ENCODE measurements around the gene NRXN2. TPM values are rescaled to one million over a fixed set of nuclear protein-coding genes. Genes with fewer than 3 reads are reported as not detected.

Gene NRXN2
- polyA plus RNA-seq, 2 donors = 0.24 to 0.44 TPM

- Histone ChIP-seq H3K9me3 (ENCODE audit: control insufficient read depth in 2 of 2, insufficient read depth in 1 of 2, low read depth in 1 of 2, low read length in 1 of 2) (no peaks in the 10 kb centered on the region), H3K36me3 (ENCODE audit: control insufficient read depth in 2 of 2, insufficient read depth in 2 of 2, low read length in 1 of 2) (no peaks in the 10 kb centered on the region), H3K27me3 (ENCODE audit: control insufficient read depth in 1 of 2, insufficient read depth in 2 of 2, low read length in 2 of 2) (peaks cover 8 to 9% of the 10 kb centered on the region in 2 donors), H3K4me1 (ENCODE audit: control insufficient read depth in 2 of 2, insufficient read depth in 2 of 2, low read length in 1 of 2) (peaks cover 0 to under 1% of the 10 kb centered on the region in 2 donors), H3K4me3 (ENCODE audit: low read depth in 1 of 2, low read length in 2 of 2) (no peak overlapping the region), H3K27ac (ENCODE audit: low read depth in 2 of 2, low read length in 1 of 2) (no peak overlapping the region)
- 72 to 78% methylated on average over 15 of the region's 15 CpGs for WGBS, 2 donors
Observed at GRCh38 chr11:64718084-64718779, 4.8 kb downstream of the NRXN2 start.

GRCh38 chr11:64717268-64717578 lies 5.8 kb downstream of the NRXN2 start:
- Histone ChIP-seq H3K27ac (ENCODE audit: low read depth in 2 of 2, low read length in 1 of 2) (no peak overlapping the region), H3K4me1 (ENCODE audit: control insufficient read depth in 2 of 2, insufficient read depth in 2 of 2, low read length in 1 of 2) (peaks cover 0 to 2% of the 10 kb centered on the region in 2 donors), H3K36me3 (ENCODE audit: control insufficient read depth in 2 of 2, insufficient read depth in 2 of 2, low read length in 1 of 2) (no peaks in the 10 kb centered on the region), H3K27me3 (ENCODE audit: control insufficient read depth in 1 of 2, insufficient read depth in 2 of 2, low read length in 2 of 2) (peaks cover 13 to 18% of the 10 kb centered on the region in 2 donors), H3K9me3 (ENCODE audit: control insufficient read depth in 2 of 2, insufficient read depth in 1 of 2, low read depth in 1 of 2, low read length in 1 of 2) (no peaks in the 10 kb centered on the region), H3K4me3 (ENCODE audit: low read depth in 1 of 2, low read length in 2 of 2) (no peak overlapping the region)
- 58 to 60% methylated on average over 4 of the region's 4 CpGs for WGBS, 2 donors

- 45 to 50% methylated on average over 16 to 21 of the region's 21 CpGs for WGBS, 2 donors
- no peaks in the 10 kb centered on the region for H3K9me3 ChIP-seq (ENCODE audit: control insufficient read depth in 2 of 2, insufficient read depth in 1 of 2, low read depth in 1 of 2, low read length in 1 of 2)
- no peaks in the 10 kb centered on the region for H3K36me3 ChIP-seq (ENCODE audit: control insufficient read depth in 2 of 2, insufficient read depth in 2 of 2, low read length in 1 of 2)
- H3K27me3 ChIP-seq (ENCODE audit: control insufficient read depth in 1 of 2, insufficient read depth in 2 of 2, low read length in 2 of 2) = peaks cover 13 to 21% of the 10 kb centered on the region in 2 donors
- H3K27ac ChIP-seq (ENCODE audit: low read depth in 2 of 2, low read length in 1 of 2) = no peak overlapping the region
- peaks cover 0 to 2% of the 10 kb centered on the region in 2 donors for H3K4me1 ChIP-seq (ENCODE audit: control insufficient read depth in 2 of 2, insufficient read depth in 2 of 2, low read length in 1 of 2)
- no peak overlapping the region for H3K4me3 ChIP-seq (ENCODE audit: low read depth in 1 of 2, low read length in 2 of 2)
Observed at GRCh38 chr11:64716473-64717267, 6.3 kb downstream of the NRXN2 start.

GRCh38 chr11:64715756-64716472 lies 7.1 kb downstream of the NRXN2 start:
- Histone ChIP-seq H3K4me1 (ENCODE audit: control insufficient read depth in 2 of 2, insufficient read depth in 2 of 2, low read length in 1 of 2) (peaks cover 0 to 2% of the 10 kb centered on the region in 2 donors), H3K27me3 (ENCODE audit: control insufficient read depth in 1 of 2, insufficient read depth in 2 of 2, low read length in 2 of 2) (peaks cover 13 to 21% of the 10 kb centered on the region in 2 donors), H3K36me3 (ENCODE audit: control insufficient read depth in 2 of 2, insufficient read depth in 2 of 2, low read length in 1 of 2) (no peaks in the 10 kb centered on the region), H3K4me3 (ENCODE audit: low read depth in 1 of 2, low read length in 2 of 2) (no peak overlapping the region), H3K27ac (ENCODE audit: low read depth in 2 of 2, low read length in 1 of 2) (no peak overlapping the region), H3K9me3 (ENCODE audit: control insufficient read depth in 2 of 2, insufficient read depth in 1 of 2, low read depth in 1 of 2, low read length in 1 of 2) (no peaks in the 10 kb centered on the region)
- WGBS, 2 donors = 49 to 50% methylated on average over 12 to 13 of the region's 13 CpGs

GRCh38 chr11:64715110-64715509 lies 7.9 kb downstream of the NRXN2 start:
- Histone ChIP-seq H3K27ac (ENCODE audit: low read depth in 2 of 2, low read length in 1 of 2) (no peak overlapping the region), H3K36me3 (ENCODE audit: control insufficient read depth in 2 of 2, insufficient read depth in 2 of 2, low read length in 1 of 2) (no peaks in the 10 kb centered on the region), H3K4me1 (ENCODE audit: control insufficient read depth in 2 of 2, insufficient read depth in 2 of 2, low read length in 1 of 2) (peaks cover 0 to 2% of the 10 kb centered on the region in 2 donors), H3K27me3 (ENCODE audit: control insufficient read depth in 1 of 2, insufficient read depth in 2 of 2, low read length in 2 of 2) (peaks cover 13 to 24% of the 10 kb centered on the region in 2 donors), H3K4me3 (ENCODE audit: low read depth in 1 of 2, low read length in 2 of 2) (no peak overlapping the region), H3K9me3 (ENCODE audit: control insufficient read depth in 2 of 2, insufficient read depth in 1 of 2, low read depth in 1 of 2, low read length in 1 of 2) (no peaks in the 10 kb centered on the region)
- WGBS, 2 donors = 43 to 51% methylated on average over 5 of the region's 5 CpGs

- WGBS, 2 donors = 59 to 67% methylated on average over 5 of the region's 5 CpGs
- Histone ChIP-seq H3K4me3 (ENCODE audit: low read depth in 1 of 2, low read length in 2 of 2) (no peak overlapping the region), H3K27me3 (ENCODE audit: control insufficient read depth in 1 of 2, insufficient read depth in 2 of 2, low read length in 2 of 2) (peaks cover 13 to 24% of the 10 kb centered on the region in 2 donors), H3K27ac (ENCODE audit: low read depth in 2 of 2, low read length in 1 of 2) (no peak overlapping the region), H3K4me1 (ENCODE audit: control insufficient read depth in 2 of 2, insufficient read depth in 2 of 2, low read length in 1 of 2) (peaks cover 0 to 2% of the 10 kb centered on the region in 2 donors), H3K36me3 (ENCODE audit: control insufficient read depth in 2 of 2, insufficient read depth in 2 of 2, low read length in 1 of 2) (no peaks in the 10 kb centered on the region), H3K9me3 (ENCODE audit: control insufficient read depth in 2 of 2, insufficient read depth in 1 of 2, low read depth in 1 of 2, low read length in 1 of 2) (no peaks in the 10 kb centered on the region)
Observed at GRCh38 chr11:64714666-64715065, 8.3 kb downstream of the NRXN2 start.

- H3K9me3 ChIP-seq (ENCODE audit: control insufficient read depth in 2 of 2, insufficient read depth in 1 of 2, low read depth in 1 of 2, low read length in 1 of 2) = no peaks in the 10 kb centered on the region
- H3K36me3 ChIP-seq (ENCODE audit: control insufficient read depth in 2 of 2, insufficient read depth in 2 of 2, low read length in 1 of 2) = no peaks in the 10 kb centered on the region
- H3K4me3 ChIP-seq (ENCODE audit: low read depth in 1 of 2, low read length in 2 of 2) = peak overlapping the region in 1 of 2 donors; percentile 3
- no peak overlapping the region for H3K27ac ChIP-seq (ENCODE audit: low read depth in 2 of 2, low read length in 1 of 2)
- 9 to 10% methylated on average over 39 of the region's 39 CpGs for WGBS, 2 donors
- peaks cover 0 to 2% of the 10 kb centered on the region in 2 donors for H3K4me1 ChIP-seq (ENCODE audit: control insufficient read depth in 2 of 2, insufficient read depth in 2 of 2, low read length in 1 of 2)
- H3K27me3 ChIP-seq (ENCODE audit: control insufficient read depth in 1 of 2, insufficient read depth in 2 of 2, low read length in 2 of 2) = peaks cover 13 to 24% of the 10 kb centered on the region in 2 donors
Observed at GRCh38 chr11:64713781-64714363, 9.1 kb downstream of the NRXN2 start.

- H3K4me3 ChIP-seq (ENCODE audit: low read depth in 1 of 2, low read length in 2 of 2) = peak overlapping the region in 1 of 2 donors; percentile 3
- no peaks in the 10 kb centered on the region for H3K36me3 ChIP-seq (ENCODE audit: control insufficient read depth in 2 of 2, insufficient read depth in 2 of 2, low read length in 1 of 2)
- WGBS, 2 donors = 2 to 3% methylated on average over 64 to 111 of the region's 111 CpGs
- H3K27me3 ChIP-seq (ENCODE audit: control insufficient read depth in 1 of 2, insufficient read depth in 2 of 2, low read length in 2 of 2) = peaks cover 13 to 24% of the 10 kb centered on the region in 2 donors
- peaks cover 0 to 2% of the 10 kb centered on the region in 2 donors for H3K4me1 ChIP-seq (ENCODE audit: control insufficient read depth in 2 of 2, insufficient read depth in 2 of 2, low read length in 1 of 2)
- H3K27ac ChIP-seq (ENCODE audit: low read depth in 2 of 2, low read length in 1 of 2) = no peak overlapping the region
- H3K9me3 ChIP-seq (ENCODE audit: control insufficient read depth in 2 of 2, insufficient read depth in 1 of 2, low read depth in 1 of 2, low read length in 1 of 2) = no peaks in the 10 kb centered on the region
Observed at GRCh38 chr11:64713016-64713707, 9.8 kb downstream of the NRXN2 start.

All from esophagus (tissue), 2 donors.